ENCODE data around the gene DCAF8L1.

GRCh38 chrX:27995611-27996010 lies 14.4 kb upstream of the DCAF8L1 start:
- no peak for TF ChIP-seq RXRA (IDR thresholded peaks at IDR 0.05; ENCODE audit: borderline replicate concordance, low read depth)
- TF ChIP-seq TEAD4 (IDR thresholded peaks at IDR 0.05; ENCODE audit: borderline replicate concordance, insufficient read depth) = no peak
- no peak for TF ChIP-seq CTCF (IDR thresholded peaks at IDR 0.05)
- no peak for TF ChIP-seq POLR2AphosphoS5 (IDR thresholded peaks at IDR 0.05; ENCODE audit: low read depth, low read length)
- TF ChIP-seq EZH2phosphoT487 (IDR thresholded peaks at IDR 0.05; ENCODE audit: borderline replicate concordance, low read depth) = no peak
- TF ChIP-seq MAX (IDR thresholded peaks at IDR 0.05; ENCODE audit: low read depth) = no peak
- TF ChIP-seq YY1 (IDR thresholded peaks at IDR 0.05; ENCODE audit: low read depth) = no peak
- TF ChIP-seq ELF1 (IDR thresholded peaks at IDR 0.05) = no peak
- no peak for TF ChIP-seq TCF12 (IDR thresholded peaks at IDR 0.05)
- no peak for TF ChIP-seq NRF1 (IDR thresholded peaks at IDR 0.05; ENCODE audit: low read depth, low read length)

All from SK-N-SH (cell line).